Sigmoid colon (tissue), 7 donors: Measurements from ENCODE around the gene NEK6. TPM values are rescaled to one million over a fixed set of nuclear protein-coding genes. Genes with fewer than 3 reads are reported as not detected.

Source experiments
- DNase-seq: peaks from one replicate; pipeline ENCODE4 v3.0.0-alpha.2; 2019
- H3K27ac ChIP-seq, 4 donors: fragments of 200-600 bp; sonication (generic); one replicate each; pipeline ENCODE4 v1.5.1; 2016 to 2019; ENCODE audit warnings: mild to moderate bottlenecking in 1 of 4
- H3K27me3 ChIP-seq, 3 donors: fragments of 200-600 bp; sonication (generic); one replicate each; pipeline ENCODE4 v1.5.1; 2019; ENCODE audit warnings: mild to moderate bottlenecking in 1 of 3
- H3K36me3 ChIP-seq, 4 donors: fragments of 200-600 bp; sonication (generic); one replicate each; pipeline ENCODE4 v1.5.1; 2016 to 2019
- H3K4me1 ChIP-seq, 4 donors: fragments of 200-600 bp; sonication (generic); one replicate each; pipeline ENCODE4 v1.5.1; 2017 to 2019
- H3K4me3 ChIP-seq, 4 donors: fragments of 200-600 bp; sonication (generic); one replicate each; pipeline ENCODE4 v1.5.1; 2017 to 2019; ENCODE audit warnings: mild to moderate bottlenecking in 2 of 4, moderate library complexity in 1 of 4
- H3K9me3 ChIP-seq, 4 donors: fragments of 200-600 bp in 3 of 4; sonication (generic) in 3 of 4; one replicate each; pipeline versions ENCODE4 v1.5.1 to v1.6.1; 2013 to 2019
- CTCF ChIP-seq, 4 experiments: fragments of 450-650 bp in 3 of 4; fragments of 200-600 bp in 1 of 4; IDR thresholded peaks; one replicate each; pipeline ENCODE4 v1.5.1; 2016 to 2019; ENCODE audit warnings: antibody characterized with exemption in 4 of 4, mild to moderate bottlenecking in 3 of 4, moderate library complexity in 2 of 4
- EP300 ChIP-seq, 4 donors: sonication (generic); formaldehyde crosslinking; IDR thresholded peaks; one replicate each; pipeline ENCODE4 v1.6.1; 2017; ENCODE audit warnings: antibody characterized with exemption in 4 of 4
- POLR2A ChIP-seq, 2 donors: fragments of 450-650 bp; IDR thresholded peaks; one replicate each; pipeline ENCODE4 v1.6.1; 2016; ENCODE audit warnings: antibody characterized with exemption in 2 of 2, mild to moderate bottlenecking in 2 of 2, moderate library complexity in 2 of 2
- POLR2AphosphoS5 ChIP-seq, 4 donors: sonication (generic); formaldehyde crosslinking; IDR thresholded peaks; one replicate each; pipeline ENCODE4 v1.6.1; 2017; ENCODE audit warnings: antibody characterized with exemption in 4 of 4
- WGBS, 2 donors: extraction: QIAGEN DNeasy Blood & Tissue Kit; methylation state at CpG; one replicate each; pipeline ENCODE4 v1.1.7; 2013; 5-methylcytosine and 5-hydroxymethylcytosine counted together
- intact Hi-C: fragments of 100-400 bp; cut with DNase I; formaldehyde crosslinking; loops from one replicate; pipeline ENCODE4 v1.15.1; 2023
- polyA plus RNA-seq, 3 donors: library from polyadenylated mRNA; stranded (reverse); fragments of 200-250 nt; gene quantifications; one replicate each; pipeline ENCODE4 v1.2.3, GENCODE V29; 2013
- total RNA-seq, 4 donors: library from RNA; depleted of rRNA; stranded (reverse); fragments of >200 nt; gene quantifications; one replicate each; pipeline ENCODE4 v1.1.0, GENCODE V29; 2016
- donor health status: healthy with polysubstance abuse.
- donor health status: Bipolar disorder and iron deficiency.
- donor health status: healthy.

The NEK6 gene
- total and polyA plus RNA-seq, 7 donors = 8.2 to 36.2 (median 18.7) TPM

GRCh38 chr9:124355039-124355940, 97.5 kb downstream of the NEK6 start:
- no peak for DNase-seq
- intact Hi-C loops = no loop called here
- Histone ChIP-seq H3K9me3 (no peaks in the 10 kb centered on the region), H3K36me3 (peaks cover 4 to 66% (median 39%) of the 10 kb centered on the region in 4 donors), H3K27me3 (no peaks in the 10 kb centered on the region), H3K4me1 (peaks cover 0 to 3% (median 0%) of the 10 kb centered on the region in 4 donors), H3K27ac (no peak overlapping the region), H3K4me3 (no peak overlapping the region)
- TF ChIP-seq POLR2AphosphoS5 (IDR thresholded peaks at IDR 0.05) (no peak), CTCF (IDR thresholded peaks at IDR 0.05) (no peak)
- WGBS, 2 donors = 93 to 95% methylated on average over 21 of the region's 21 CpGs

- Histone ChIP-seq H3K36me3 (peaks cover 4 to 57% (median 31%) of the 10 kb centered on the region in 4 donors), H3K4me1 (peaks cover 0 to 4% (median 0%) of the 10 kb centered on the region in 4 donors), H3K4me3 (no peak overlapping the region), H3K27ac (no peak overlapping the region), H3K27me3 (no peaks in the 10 kb centered on the region), H3K9me3 (no peaks in the 10 kb centered on the region)
- TF ChIP-seq POLR2AphosphoS5 (IDR thresholded peaks at IDR 0.05) (no peak), POLR2A (IDR thresholded peaks at IDR 0.05) (no peak), EP300 (IDR thresholded peaks at IDR 0.05) (no peak), CTCF (IDR thresholded peaks at IDR 0.05) (no peak)
- 88 to 94% methylated on average over 15 of the region's 15 CpGs for WGBS, 2 donors
- DNase-seq = no peak
- intact Hi-C loops = no loop called here
These were observed 98.4 kb downstream of the NEK6 start for GRCh38 chr9:124355941-124356744.

GRCh38 chr9:124356745-124357390, 99.1 kb downstream of the NEK6 start:
- Histone ChIP-seq H3K27me3 (no peaks in the 10 kb centered on the region), H3K36me3 (peaks cover 4 to 50% (median 23%) of the 10 kb centered on the region in 4 donors), H3K27ac (no peak overlapping the region), H3K4me3 (no peak overlapping the region), H3K9me3 (no peaks in the 10 kb centered on the region), H3K4me1 (peaks cover 0 to 11% (median 7%) of the 10 kb centered on the region in 4 donors)
- intact Hi-C loops = no loop called here
- no peak for DNase-seq
- WGBS, 2 donors = 86 to 88% methylated on average over 19 of the region's 19 CpGs
- TF ChIP-seq POLR2A (IDR thresholded peaks at IDR 0.05) = no peak
- TF ChIP-seq CTCF (IDR thresholded peaks at IDR 0.05) = no peak
- TF ChIP-seq POLR2AphosphoS5 (IDR thresholded peaks at IDR 0.05) = no peak
- TF ChIP-seq EP300 (IDR thresholded peaks at IDR 0.05) = no peak

- TF ChIP-seq EP300 (IDR thresholded peaks at IDR 0.05) (no peak), POLR2AphosphoS5 (IDR thresholded peaks at IDR 0.05) (no peak), CTCF (IDR thresholded peaks at IDR 0.05) (no peak)
- H3K4me3 ChIP-seq = no peak overlapping the region
- H3K36me3 ChIP-seq = peaks cover under 1 to 40% (median 15%) of the 10 kb centered on the region in 4 donors
- no peaks in the 10 kb centered on the region for H3K9me3 ChIP-seq
- no peaks in the 10 kb centered on the region for H3K27me3 ChIP-seq
- intact Hi-C loops = no loop called here
- no peak for DNase-seq
- no peak overlapping the region for H3K27ac ChIP-seq
- H3K4me1 ChIP-seq = peaks cover 0 to 15% (median 11%) of the 10 kb centered on the region in 4 donors
- WGBS, 2 donors = 84 to 90% methylated on average over 13 of the region's 13 CpGs
These were observed 100.1 kb downstream of the NEK6 start for GRCh38 chr9:124357721-124358361.
